ENCODE data around the gene CAMK2N2. TPM values are rescaled to one million over a fixed set of nuclear protein-coding genes. Genes with fewer than 3 reads are reported as not detected.

The CAMK2N2 gene
- total RNA-seq, 1 experiment from 2014 or later, result 5.7 TPM

DNA sequence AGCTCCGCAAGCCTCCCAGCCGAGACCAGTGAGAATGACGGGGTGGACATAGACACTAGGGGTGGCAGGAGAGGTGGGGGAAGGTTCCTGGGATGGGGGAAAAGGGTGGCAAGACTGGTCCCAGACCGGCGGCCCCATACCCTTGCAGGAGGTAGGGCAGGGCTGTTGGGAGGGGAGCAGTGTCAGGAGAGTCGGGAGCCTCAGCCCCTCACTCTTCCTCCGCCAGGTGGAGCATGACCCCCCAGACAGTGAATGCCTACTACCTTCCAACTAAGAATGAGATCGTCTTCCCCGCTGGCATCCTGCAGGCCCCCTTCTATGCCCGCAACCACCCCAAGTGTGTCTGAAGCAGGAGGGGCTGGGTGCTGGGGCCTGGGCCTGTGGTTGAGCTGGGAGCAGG lies 29.0 kb upstream of the CAMK2N2 start:
- in situ Hi-C loops (cut with HindIII; ENCODE audit: low pct_unique_long_range_greater_than_20kb, low sequenced_read_pairs), result no loop called here
- POLR2A ChIA-PET, result no interaction called here

DNA sequence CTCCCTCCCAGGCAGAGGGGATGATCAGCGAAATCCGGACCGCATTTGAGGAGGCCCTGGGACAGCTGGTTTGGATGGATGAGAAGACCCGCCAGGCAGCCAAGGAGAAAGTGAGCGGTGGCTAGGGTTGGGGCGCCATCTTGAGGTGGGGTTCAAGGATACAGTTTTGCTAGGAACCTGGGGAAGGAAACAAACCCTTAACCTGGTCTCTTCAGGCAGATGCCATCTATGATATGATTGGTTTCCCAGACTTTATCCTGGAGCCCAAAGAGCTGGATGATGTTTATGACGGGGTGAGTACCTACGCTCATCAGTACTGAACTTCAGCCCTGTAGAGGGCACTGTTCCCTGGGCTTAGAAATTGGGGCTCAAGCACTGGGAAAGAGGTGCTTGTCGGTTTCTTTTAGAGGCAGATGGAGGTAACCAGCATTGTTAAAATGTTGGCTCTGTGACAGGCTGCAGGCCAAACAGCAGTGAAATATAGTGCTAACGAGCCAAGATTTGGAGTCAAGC lies 28.1 kb upstream of the CAMK2N2 start:
- no TSS peak for BruUV-seq (replicated peaks)
- Histone ChIP-seq H3K36me3 (ENCODE audit: control insufficient read depth, insufficient read depth, low read length) (no peaks in the 10 kb centered on the region), H3K27ac (ENCODE audit: low read length) (no peak overlapping the region), H3K9me3 (ENCODE audit: control insufficient read depth, insufficient read depth, low read depth, low read length) (no peaks in the 10 kb centered on the region), H3K27me3 (ENCODE audit: control insufficient read depth, insufficient read depth, low read length) (no peaks in the 10 kb centered on the region), H3K4me3 (ENCODE audit: low read depth in 2 of 2, low read length in 2 of 2) (no peak overlapping the region), H3K4me1 (ENCODE audit: control insufficient read depth, insufficient read depth, low read length) (no peaks in the 10 kb centered on the region)
- POLR2A ChIA-PET, result no interaction called here
- in situ Hi-C loops (cut with HindIII; ENCODE audit: low pct_unique_long_range_greater_than_20kb, low sequenced_read_pairs) (no loop called here), intact Hi-C loops (cut with micrococcal nuclease; ENCODE audit: unreplicated experiment) (loop anchor here (5.0 to 10.0 kb wide), 2 partner anchors 145 to 392 kb away; no protein-coding TSS in a partner anchor)
- TF ChIP-seq, protein P1, sequence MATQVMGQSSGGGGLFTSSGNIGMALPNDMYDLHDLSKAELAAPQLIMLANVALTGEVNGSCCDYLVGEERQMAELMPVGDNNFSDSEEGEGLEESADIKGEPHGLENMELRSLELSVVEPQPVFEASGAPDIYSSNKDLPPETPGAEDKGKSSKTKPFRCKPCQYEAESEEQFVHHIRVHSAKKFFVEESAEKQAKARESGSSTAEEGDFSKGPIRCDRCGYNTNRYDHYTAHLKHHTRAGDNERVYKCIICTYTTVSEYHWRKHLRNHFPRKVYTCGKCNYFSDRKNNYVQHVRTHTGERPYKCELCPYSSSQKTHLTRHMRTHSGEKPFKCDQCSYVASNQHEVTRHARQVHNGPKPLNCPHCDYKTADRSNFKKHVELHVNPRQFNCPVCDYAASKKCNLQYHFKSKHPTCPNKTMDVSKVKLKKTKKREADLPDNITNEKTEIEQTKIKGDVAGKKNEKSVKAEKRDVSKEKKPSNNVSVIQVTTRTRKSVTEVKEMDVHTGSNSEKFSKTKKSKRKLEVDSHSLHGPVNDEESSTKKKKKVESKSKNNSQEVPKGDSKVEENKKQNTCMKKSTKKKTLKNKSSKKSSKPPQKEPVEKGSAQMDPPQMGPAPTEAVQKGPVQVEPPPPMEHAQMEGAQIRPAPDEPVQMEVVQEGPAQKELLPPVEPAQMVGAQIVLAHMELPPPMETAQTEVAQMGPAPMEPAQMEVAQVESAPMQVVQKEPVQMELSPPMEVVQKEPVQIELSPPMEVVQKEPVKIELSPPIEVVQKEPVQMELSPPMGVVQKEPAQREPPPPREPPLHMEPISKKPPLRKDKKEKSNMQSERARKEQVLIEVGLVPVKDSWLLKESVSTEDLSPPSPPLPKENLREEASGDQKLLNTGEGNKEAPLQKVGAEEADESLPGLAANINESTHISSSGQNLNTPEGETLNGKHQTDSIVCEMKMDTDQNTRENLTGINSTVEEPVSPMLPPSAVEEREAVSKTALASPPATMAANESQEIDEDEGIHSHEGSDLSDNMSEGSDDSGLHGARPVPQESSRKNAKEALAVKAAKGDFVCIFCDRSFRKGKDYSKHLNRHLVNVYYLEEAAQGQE (IDR thresholded peaks at IDR 0.05; ENCODE audit: insufficient read depth in 1 of 2, low read depth in 2 of 2, low read length in 1 of 2), result 0 out of 4 replicates have a peak, but pooled peaks of 1 of the 2 experiments have one; percentile 52
- TF ChIP-seq SIN3A (IDR thresholded peaks at IDR 0.05; ENCODE audit: borderline replicate concordance, insufficient read depth, low read depth, low read length) (no peak), POLR2AphosphoS5 (IDR thresholded peaks at IDR 0.05; ENCODE audit: low read depth, low read length) (no peak), TCF7L2 (IDR thresholded peaks at IDR 0.05; ENCODE audit: low read depth, low read length) (no peak)
- TF ChIP-seq, protein P2, sequence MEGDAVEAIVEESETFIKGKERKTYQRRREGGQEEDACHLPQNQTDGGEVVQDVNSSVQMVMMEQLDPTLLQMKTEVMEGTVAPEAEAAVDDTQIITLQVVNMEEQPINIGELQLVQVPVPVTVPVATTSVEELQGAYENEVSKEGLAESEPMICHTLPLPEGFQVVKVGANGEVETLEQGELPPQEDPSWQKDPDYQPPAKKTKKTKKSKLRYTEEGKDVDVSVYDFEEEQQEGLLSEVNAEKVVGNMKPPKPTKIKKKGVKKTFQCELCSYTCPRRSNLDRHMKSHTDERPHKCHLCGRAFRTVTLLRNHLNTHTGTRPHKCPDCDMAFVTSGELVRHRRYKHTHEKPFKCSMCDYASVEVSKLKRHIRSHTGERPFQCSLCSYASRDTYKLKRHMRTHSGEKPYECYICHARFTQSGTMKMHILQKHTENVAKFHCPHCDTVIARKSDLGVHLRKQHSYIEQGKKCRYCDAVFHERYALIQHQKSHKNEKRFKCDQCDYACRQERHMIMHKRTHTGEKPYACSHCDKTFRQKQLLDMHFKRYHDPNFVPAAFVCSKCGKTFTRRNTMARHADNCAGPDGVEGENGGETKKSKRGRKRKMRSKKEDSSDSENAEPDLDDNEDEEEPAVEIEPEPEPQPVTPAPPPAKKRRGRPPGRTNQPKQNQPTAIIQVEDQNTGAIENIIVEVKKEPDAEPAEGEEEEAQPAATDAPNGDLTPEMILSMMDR (IDR thresholded peaks at IDR 0.05), result peak; percentile 96
- DNase-seq (ENCODE audit: low read depth, low spot score) (peak; percentile 43), ATAC-seq (peak; percentile 83)
- CTCF ChIA-PET, result interaction anchor here (0.6 kb wide), 2 partner anchors 82 to 394 kb away, joined by 4 to 9 read pairs; no protein-coding TSS in a partner anchor

More for the DNA sequence above, 29.0 kb upstream of the CAMK2N2 start:
- H3K27ac ChIP-seq (ENCODE audit: low read length), result no peak overlapping the region
- H3K4me3 ChIP-seq (ENCODE audit: low read depth in 2 of 2, low read length in 2 of 2), result no peak overlapping the region
- no peaks in the 10 kb centered on the region for H3K4me1 ChIP-seq (ENCODE audit: control insufficient read depth, insufficient read depth, low read length)
- ATAC-seq (no peak), DNase-seq (ENCODE audit: low read depth, low spot score) (no peak)
- CTCF ChIA-PET, result no interaction called here
- no TSS peak for BruUV-seq (replicated peaks)
- no peaks in the 10 kb centered on the region for H3K9me3 ChIP-seq (ENCODE audit: control insufficient read depth, insufficient read depth, low read depth, low read length)
- no peak for TF ChIP-seq TCF7L2 (IDR thresholded peaks at IDR 0.05; ENCODE audit: low read depth, low read length)
- TF ChIP-seq, protein P1 (IDR thresholded peaks at IDR 0.05; ENCODE audit: insufficient read depth in 1 of 2, low read depth in 2 of 2, low read length in 1 of 2), result no peak
- no peaks in the 10 kb centered on the region for H3K27me3 ChIP-seq (ENCODE audit: control insufficient read depth, insufficient read depth, low read length)
- no peaks in the 10 kb centered on the region for H3K36me3 ChIP-seq (ENCODE audit: control insufficient read depth, insufficient read depth, low read length)
- intact Hi-C loops (cut with micrococcal nuclease; ENCODE audit: unreplicated experiment), result no loop called here
